Neural progenitor cell (in vitro differentiated cells): ENCODE data around the gene TLCD5. TPM values are rescaled to one million over a fixed set of nuclear protein-coding genes. Genes with fewer than 3 reads are reported as not detected.
A peak's percentile ranks its signal among the peaks of the same experiment; 100 is the strongest.

Experiments
- DNase-seq: peaks from one replicate; pipeline ENCODE4 v3.0.0-alpha.2; 2016; ENCODE audit warnings: low spot score
- H2AFZ ChIP-seq: fragments of 200-600 bp; sonication (generic); replicated peaks from 2 replicates; pipeline ENCODE4 v1.6.1; 2016; ENCODE audit warnings: antibody characterized with exemption
- H3F3A ChIP-seq: fragments of 200-600 bp; sonication (generic); 2 replicates; pipeline ENCODE4 v1.6.1; 2016; ENCODE audit warnings: antibody characterized with exemption, low read depth
- H3K27ac ChIP-seq: fragments of 200-600 bp; sonication (generic); 2 replicates; pipeline ENCODE4 v1.5.1; 2016; ENCODE audit warnings: mild to moderate bottlenecking
- H3K27me3 ChIP-seq: fragments of 200-600 bp; sonication (generic); 2 replicates; pipeline ENCODE4 v1.6.1; 2016; ENCODE audit warnings: mild to moderate bottlenecking, moderate library complexity
- H3K36me3 ChIP-seq: fragments of 200-600 bp; sonication (generic); 2 replicates; pipeline ENCODE4 v1.5.1; 2016
- H3K4me1 ChIP-seq: fragments of 200-600 bp; sonication (generic); 2 replicates; pipeline ENCODE4 v1.6.1; 2016; ENCODE audit warnings: mixed run types
- H3K4me2 ChIP-seq: fragments of 200-600 bp; sonication (generic); 2 replicates; pipeline ENCODE4 v1.6.1; 2016
- H3K4me3 ChIP-seq: fragments of 200-600 bp; sonication (generic); 2 replicates; pipeline ENCODE4 v1.5.1; 2016
- H3K79me2 ChIP-seq: fragments of 200-600 bp; sonication (generic); 2 replicates; pipeline ENCODE4 v1.6.1; 2016; ENCODE audit warnings: low read depth
- H3K9ac ChIP-seq: fragments of 200-600 bp; sonication (generic); 2 replicates; pipeline ENCODE4 v1.6.1; 2016
- H3K9me3 ChIP-seq: fragments of 200-600 bp; sonication (generic); 2 replicates; pipeline ENCODE4 v1.5.1; 2016; ENCODE audit warnings: low read depth
- H4K20me1 ChIP-seq: fragments of 200-600 bp; sonication (generic); 2 replicates; pipeline ENCODE4 v1.6.1; 2016; ENCODE audit warnings: low read depth
- H3K27ac Mint-ChIP-seq: 3 replicates; pipeline ENCODE4 v1.8.0; 2021; ENCODE audit warnings: mixed read lengths
- H3K27me3 Mint-ChIP-seq: 2 replicates; pipeline ENCODE4 v1.8.0; 2022; ENCODE audit warnings: low read depth, mild to moderate bottlenecking, inconsistent platforms, moderate library complexity, mixed read lengths; ENCODE audit not compliant: insufficient read depth
- H3K36me3 Mint-ChIP-seq: 3 replicates; pipeline ENCODE4 v1.8.0; 2021; ENCODE audit warnings: mixed read lengths
- H3K4me1 Mint-ChIP-seq: 3 replicates; pipeline ENCODE4 v1.8.0; 2021; ENCODE audit warnings: mixed read lengths
- H3K4me3 Mint-ChIP-seq: 3 replicates; pipeline ENCODE4 v1.8.0; 2021; ENCODE audit warnings: mild to moderate bottlenecking, moderate library complexity, mixed read lengths
- H3K9me3 Mint-ChIP-seq: 3 replicates; pipeline ENCODE4 v1.8.0; 2020; ENCODE audit warnings: mixed read lengths
- CTCF ChIP-seq: fragments of 200-600 bp; sonication (generic); IDR thresholded peaks from 2 replicates; pipeline ENCODE4 v1.5.1; 2017; ENCODE audit warnings: antibody characterized with exemption, mild to moderate bottlenecking
- EZH2 ChIP-seq: fragments of 200-600 bp; sonication (generic); IDR thresholded peaks from 2 replicates; pipeline ENCODE4 v1.6.1; 2017; ENCODE audit warnings: antibody characterized with exemption, mild to moderate bottlenecking, moderate library complexity
- EZH2phosphoT487 ChIP-seq: fragments of 200-600 bp; sonication (generic); IDR thresholded peaks from 2 replicates; pipeline ENCODE4 v1.6.1; 2017; ENCODE audit warnings: antibody characterized with exemption
- total RNA-seq: library from RNA; depleted of rRNA; stranded (reverse); fragments of >200 nt; gene quantifications from 2 replicates; pipeline ENCODE4 v1.2.3, GENCODE V29; 2015; ENCODE audit warnings: low replicate concordance

TLCD5 gene
- total RNA-seq, 1 donor from 2014 or later = 32.2 TPM

- Histone ChIP-seq H4K20me1 (no peaks in the 10 kb centered on the region), H3K4me3 (no peak overlapping the region), H3K79me2 (no peaks in the 10 kb centered on the region), H3K27me3 (no peaks in the 10 kb centered on the region), H3K4me2 (no peak overlapping the region), H3K36me3 (no peaks in the 10 kb centered on the region), H3K9ac (no peak overlapping the region), H3K4me1 (peaks cover 11% of the 10 kb centered on the region), H3K27ac (no peak overlapping the region), H3K9me3 (no peaks in the 10 kb centered on the region), H3F3A (no peaks in the 10 kb centered on the region), H2AFZ (no peak overlapping the region)
- H3K27me3 Mint-ChIP-seq = peaks cover 5% of the 10 kb centered on the region
- no peaks in the 10 kb centered on the region for H3K9me3 Mint-ChIP-seq
- no peak overlapping the region for H3K27ac Mint-ChIP-seq
- no peak overlapping the region for H3K4me3 Mint-ChIP-seq
- H3K4me1 Mint-ChIP-seq = peaks cover 7% of the 10 kb centered on the region
- H3K36me3 Mint-ChIP-seq = no peaks in the 10 kb centered on the region
- no peak for DNase-seq
- TF ChIP-seq EZH2 (no peak), EZH2phosphoT487 (no peak), CTCF (no peak)
Observed at GRCh38 chr11:120308081-120308480, 17.0 kb upstream of the TLCD5 start.

- Mint-ChIP-seq H3K4me1 (peaks cover 14% of the 10 kb centered on the region), H3K9me3 (no peaks in the 10 kb centered on the region), H3K36me3 (no peaks in the 10 kb centered on the region), H3K27ac (no peak overlapping the region), H3K4me3 (no peak overlapping the region), H3K27me3 (peaks cover 5% of the 10 kb centered on the region)
- DNase-seq = no peak
- no peak for TF ChIP-seq CTCF
- TF ChIP-seq EZH2 = no peak
- no peak for TF ChIP-seq EZH2phosphoT487
- Histone ChIP-seq H3K4me2 (no peak overlapping the region), H3K36me3 (no peaks in the 10 kb centered on the region), H3K27ac (no peak overlapping the region), H3K4me1 (peaks cover 20% of the 10 kb centered on the region), H3K4me3 (no peak overlapping the region), H3F3A (peaks cover 10% of the 10 kb centered on the region), H2AFZ (no peak overlapping the region), H3K9ac (no peak overlapping the region), H3K79me2 (no peaks in the 10 kb centered on the region), H4K20me1 (no peaks in the 10 kb centered on the region), H3K9me3 (no peaks in the 10 kb centered on the region), H3K27me3 (no peaks in the 10 kb centered on the region)
Observed at GRCh38 chr11:120310870-120311269, 14.2 kb upstream of the TLCD5 start.

DNA sequence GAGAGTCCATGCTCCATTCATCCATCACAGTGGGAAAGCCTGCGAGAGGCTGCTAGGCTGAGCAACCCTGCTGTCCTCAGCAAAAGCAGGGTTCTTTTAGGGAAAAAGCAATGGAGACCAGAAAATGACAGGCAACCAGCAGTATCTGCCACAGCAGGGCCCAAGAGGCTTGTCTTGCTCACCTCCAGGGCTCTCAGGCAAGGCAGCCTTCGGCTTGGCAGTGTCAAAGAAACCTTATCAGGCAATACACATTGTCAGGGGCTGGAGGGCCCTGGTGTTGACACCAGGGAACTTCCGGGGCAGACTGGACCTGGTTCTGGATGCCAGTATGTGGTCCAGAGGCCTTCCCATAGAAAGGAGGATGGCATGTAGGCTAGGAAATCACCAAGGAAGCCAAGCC lies 10.2 kb upstream of the TLCD5 start:
- H3K36me3 Mint-ChIP-seq = no peaks in the 10 kb centered on the region
- no peaks in the 10 kb centered on the region for H3K27me3 Mint-ChIP-seq
- peaks cover 13% of the 10 kb centered on the region for H3K4me1 Mint-ChIP-seq
- Histone ChIP-seq H3K9me3 (no peaks in the 10 kb centered on the region), H3K4me1 (peaks cover 17% of the 10 kb centered on the region), H3K4me2 (no peak overlapping the region), H3K27ac (no peak overlapping the region), H3K79me2 (no peaks in the 10 kb centered on the region), H3K4me3 (no peak overlapping the region), H2AFZ (peak overlapping the region; percentile 50), H3K36me3 (no peaks in the 10 kb centered on the region), H3F3A (peaks cover 10% of the 10 kb centered on the region), H3K27me3 (no peaks in the 10 kb centered on the region), H4K20me1 (no peaks in the 10 kb centered on the region), H3K9ac (no peak overlapping the region)
- no peak overlapping the region for H3K4me3 Mint-ChIP-seq
- TF ChIP-seq EZH2phosphoT487 (no peak), EZH2 (no peak), CTCF (no peak)
- H3K9me3 Mint-ChIP-seq = no peaks in the 10 kb centered on the region
- H3K27ac Mint-ChIP-seq = peak overlapping the region; percentile 32
- DNase-seq = no peak
